Endodermal cell (in vitro differentiated cells): ENCODE measurements around the gene ITPRID2. TPM values are rescaled to one million over a fixed set of nuclear protein-coding genes. Genes with fewer than 3 reads are reported as not detected.

ENCODE experiments used
- DNase-seq: peaks from one replicate; pipeline ENCODE4 v3.0.0-alpha.2; 2017
- H3K27ac ChIP-seq: 2 replicates; pipeline ENCODE4 v1.5.1; 2013; ENCODE audit warnings: mild to moderate bottlenecking, low read depth, low read length, moderate library complexity
- H3K27me3 ChIP-seq: 2 replicates; pipeline ENCODE4 v1.6.1; 2013; ENCODE audit warnings: mild to moderate bottlenecking, low read length, moderate library complexity; ENCODE audit not compliant: insufficient read depth, control insufficient read depth, poor library complexity, severe bottlenecking
- H3K36me3 ChIP-seq: 2 replicates; pipeline ENCODE4 v1.7.0; 2013; ENCODE audit warnings: mild to moderate bottlenecking, low read length, moderate library complexity; ENCODE audit not compliant: control insufficient read depth, insufficient read depth
- H3K4me1 ChIP-seq: one replicate; pipeline ENCODE4 v1.7.0; 2013; ENCODE audit warnings: low read length; ENCODE audit not compliant: control insufficient read depth, insufficient read depth
- H3K4me3 ChIP-seq: 2 replicates; pipeline ENCODE4 v1.5.1; 2013; ENCODE audit warnings: mild to moderate bottlenecking, low read length, moderate library complexity
- H3K9ac ChIP-seq: 2 replicates; pipeline ENCODE4 v1.6.1; 2013; ENCODE audit warnings: mild to moderate bottlenecking, low read length, moderate library complexity; ENCODE audit not compliant: poor library complexity, severe bottlenecking; ENCODE audit errors: extremely low read depth
- H3K9me3 ChIP-seq: 2 replicates; pipeline ENCODE4 v1.6.1; 2013; ENCODE audit warnings: mild to moderate bottlenecking, low read length, moderate library complexity; ENCODE audit not compliant: control insufficient read depth
- H3K27ac Mint-ChIP-seq: 2 replicates; pipeline ENCODE4 v1.8.0; 2020; ENCODE audit warnings: mixed read lengths
- H3K27me3 Mint-ChIP-seq: 2 replicates; pipeline ENCODE4 v1.8.0; 2021; ENCODE audit warnings: mild to moderate bottlenecking, mixed read lengths; ENCODE audit not compliant: insufficient read depth
- H3K36me3 Mint-ChIP-seq: 2 replicates; pipeline ENCODE4 v1.8.0; 2020; ENCODE audit warnings: low read depth, mixed read lengths
- H3K4me1 Mint-ChIP-seq: 2 replicates; pipeline ENCODE4 v1.8.0; 2020; ENCODE audit warnings: mixed read lengths
- H3K4me3 Mint-ChIP-seq: 2 replicates; pipeline ENCODE4 v1.8.0; 2020; ENCODE audit warnings: mild to moderate bottlenecking, moderate library complexity, mixed read lengths
- H3K9me3 Mint-ChIP-seq: 2 replicates; pipeline ENCODE4 v1.8.0; 2020; ENCODE audit warnings: mild to moderate bottlenecking, mixed read lengths
- WGBS, 2 experiments: methylation state at CpG; one replicate each; pipeline versions ENCODE4 v1.1.5 to v1.1.7; 2013; ENCODE audit warnings: missing lambda C conversion rate in 2 of 2, mixed read lengths in 1 of 2; ENCODE audit not compliant: insufficient coverage in 1 of 2, insufficient read length in 1 of 2; 5-methylcytosine and 5-hydroxymethylcytosine counted together
- total RNA-seq, 2 donors: library from RNA; stranded (reverse); fragmentation: NEBNext Ultra II Directional in 1 of 2; extraction: Animal tissue kit (Norgen Biotek cat#: 25700) in 1 of 2; gene quantifications; 2 replicates in 1 of 2; 3 replicates in 1 of 2; pipeline ENCODE4 v1.2.1, GENCODE V29; 2021
- TF ChIP-seq, protein P1 (sequence below): fragments of 200-600 bp; sonication (generic); conservative IDR thresholded peaks from 2 replicates; pipeline ENCODE4 v1.5.0; 2021; ENCODE audit warnings: antibody characterized with exemption, mild to moderate bottlenecking

ITPRID2 gene
- total RNA-seq, 2 donors from 2014 or later, result 28.9 to 30.4 TPM

DNA sequence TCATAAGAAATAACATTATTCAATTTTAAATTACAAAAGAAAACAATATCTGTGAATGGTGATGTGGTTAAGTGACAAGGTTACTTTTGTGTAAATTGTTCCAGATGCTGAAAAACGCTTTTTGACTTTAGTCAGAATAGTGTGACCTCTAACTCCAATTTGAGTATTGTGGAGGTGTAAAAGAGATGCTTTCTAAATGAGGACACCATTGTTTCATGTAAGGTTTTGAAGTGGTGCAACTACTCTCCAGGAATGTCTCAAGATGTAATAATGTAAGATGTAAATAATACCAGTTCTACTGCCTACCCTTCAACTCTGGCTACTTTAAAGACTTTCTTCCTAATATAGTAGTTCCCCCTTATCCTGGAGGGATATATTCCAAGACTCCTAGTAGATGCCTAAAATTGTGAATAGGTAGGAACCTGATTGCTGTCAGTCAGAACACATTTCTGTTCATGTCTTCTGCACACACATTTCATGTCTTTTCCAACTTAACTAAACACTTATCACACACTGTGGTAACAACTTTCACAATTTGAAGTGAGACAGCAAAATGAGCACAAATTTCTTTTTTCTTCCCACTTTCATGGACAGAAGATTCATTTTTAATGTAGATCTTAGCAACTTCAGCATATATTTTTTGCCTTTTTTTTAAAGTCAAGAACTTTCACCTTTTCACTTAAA lies 55.1 kb downstream of the ITPRID2 start:
- H3K4me3 ChIP-seq, result no peak overlapping the region
- H3K27ac Mint-ChIP-seq, result no peak overlapping the region
- H3K36me3 Mint-ChIP-seq, result no peaks in the 10 kb centered on the region
- TF ChIP-seq, protein P1, sequence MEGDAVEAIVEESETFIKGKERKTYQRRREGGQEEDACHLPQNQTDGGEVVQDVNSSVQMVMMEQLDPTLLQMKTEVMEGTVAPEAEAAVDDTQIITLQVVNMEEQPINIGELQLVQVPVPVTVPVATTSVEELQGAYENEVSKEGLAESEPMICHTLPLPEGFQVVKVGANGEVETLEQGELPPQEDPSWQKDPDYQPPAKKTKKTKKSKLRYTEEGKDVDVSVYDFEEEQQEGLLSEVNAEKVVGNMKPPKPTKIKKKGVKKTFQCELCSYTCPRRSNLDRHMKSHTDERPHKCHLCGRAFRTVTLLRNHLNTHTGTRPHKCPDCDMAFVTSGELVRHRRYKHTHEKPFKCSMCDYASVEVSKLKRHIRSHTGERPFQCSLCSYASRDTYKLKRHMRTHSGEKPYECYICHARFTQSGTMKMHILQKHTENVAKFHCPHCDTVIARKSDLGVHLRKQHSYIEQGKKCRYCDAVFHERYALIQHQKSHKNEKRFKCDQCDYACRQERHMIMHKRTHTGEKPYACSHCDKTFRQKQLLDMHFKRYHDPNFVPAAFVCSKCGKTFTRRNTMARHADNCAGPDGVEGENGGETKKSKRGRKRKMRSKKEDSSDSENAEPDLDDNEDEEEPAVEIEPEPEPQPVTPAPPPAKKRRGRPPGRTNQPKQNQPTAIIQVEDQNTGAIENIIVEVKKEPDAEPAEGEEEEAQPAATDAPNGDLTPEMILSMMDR, result no peak
- no peaks in the 10 kb centered on the region for H3K4me1 ChIP-seq
- no peaks in the 10 kb centered on the region for H3K36me3 ChIP-seq
- no peak overlapping the region for H3K4me3 Mint-ChIP-seq
- 78 to 100% methylated on average over 1 of the region's 1 CpG for WGBS, 2 experiments
- peaks cover 7% of the 10 kb centered on the region for H3K4me1 Mint-ChIP-seq
- no peak overlapping the region for H3K9ac ChIP-seq
- no peak overlapping the region for H3K27ac ChIP-seq
- H3K9me3 Mint-ChIP-seq, result no peaks in the 10 kb centered on the region
- H3K27me3 Mint-ChIP-seq, result no peaks in the 10 kb centered on the region
- DNase-seq, result no peak
- H3K27me3 ChIP-seq, result no peaks in the 10 kb centered on the region
- no peaks in the 10 kb centered on the region for H3K9me3 ChIP-seq

DNA sequence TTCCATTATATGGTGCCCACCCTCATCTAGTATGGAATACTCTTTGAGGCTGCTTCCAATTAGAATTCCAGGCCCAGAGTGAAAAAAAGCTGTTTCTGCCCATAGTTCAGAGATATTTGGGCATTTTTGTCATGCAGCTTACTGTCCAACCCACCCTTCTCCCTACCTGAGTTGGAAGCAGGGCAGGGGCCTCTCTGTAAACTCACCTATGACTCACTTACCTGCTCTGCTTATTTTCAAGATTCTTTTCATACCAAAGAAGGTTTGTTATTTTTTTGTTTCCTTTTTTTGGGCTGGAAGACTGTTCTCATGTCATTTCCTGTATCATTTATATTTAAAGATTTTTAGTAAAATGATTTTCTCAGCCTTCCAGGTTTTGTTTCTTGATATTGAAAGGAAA lies 55.7 kb downstream of the ITPRID2 start:
- H3K9ac ChIP-seq, result no peak overlapping the region
- no peaks in the 10 kb centered on the region for H3K27me3 Mint-ChIP-seq
- TF ChIP-seq, protein P1, result no peak
- no peak overlapping the region for H3K27ac Mint-ChIP-seq
- no peaks in the 10 kb centered on the region for H3K36me3 ChIP-seq
- no peaks in the 10 kb centered on the region for H3K27me3 ChIP-seq
- H3K4me3 Mint-ChIP-seq, result no peak overlapping the region
- no peak overlapping the region for H3K27ac ChIP-seq
- H3K4me1 ChIP-seq, result no peaks in the 10 kb centered on the region
- H3K36me3 Mint-ChIP-seq, result no peaks in the 10 kb centered on the region
- no peak for DNase-seq
- no peaks in the 10 kb centered on the region for H3K9me3 ChIP-seq
- H3K4me3 ChIP-seq, result no peak overlapping the region
- H3K4me1 Mint-ChIP-seq, result peaks cover 6% of the 10 kb centered on the region
- no peaks in the 10 kb centered on the region for H3K9me3 Mint-ChIP-seq

DNA sequence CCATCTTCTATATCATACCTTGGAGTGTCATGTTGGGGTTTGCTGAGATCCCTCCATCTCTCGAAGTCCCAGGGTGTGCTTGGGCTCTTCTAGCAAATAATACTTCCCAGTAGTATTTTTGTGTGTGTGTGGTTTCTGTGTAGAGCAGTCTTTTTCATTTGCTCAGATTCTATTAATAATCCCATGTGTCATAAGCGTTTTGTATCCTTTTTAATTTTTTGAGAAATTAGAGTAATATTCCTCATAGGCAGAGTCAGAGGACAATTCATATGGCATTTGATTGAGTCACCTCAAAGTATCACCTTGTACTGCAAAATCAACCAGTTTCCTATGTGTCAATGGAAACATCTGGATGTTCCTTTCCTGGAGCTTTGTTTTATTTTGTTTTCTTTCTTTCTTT lies 56.7 kb downstream of the ITPRID2 start:
- Mint-ChIP-seq H3K4me1 (peaks cover 5% of the 10 kb centered on the region), H3K27me3 (no peaks in the 10 kb centered on the region), H3K4me3 (no peak overlapping the region), H3K27ac (no peak overlapping the region), H3K9me3 (no peaks in the 10 kb centered on the region), H3K36me3 (no peaks in the 10 kb centered on the region)
- H3K4me3 ChIP-seq, result no peak overlapping the region
- no peaks in the 10 kb centered on the region for H3K36me3 ChIP-seq
- no peaks in the 10 kb centered on the region for H3K9me3 ChIP-seq
- DNase-seq, result no peak
- WGBS, 2 experiments, result 100% methylated on average over 2 of the region's 2 CpGs; no CpG with 5 or more reads in 1 of the 2 experiments
- H3K27me3 ChIP-seq, result no peaks in the 10 kb centered on the region
- no peak overlapping the region for H3K9ac ChIP-seq
- no peaks in the 10 kb centered on the region for H3K4me1 ChIP-seq
- TF ChIP-seq, protein P1, result no peak
- no peak overlapping the region for H3K27ac ChIP-seq
